Measurements from ENCODE around the gene ID3. TPM values are rescaled to one million over a fixed set of nuclear protein-coding genes. Genes with fewer than 3 reads are reported as not detected.
"Not testable (repeated sequence)": the region's sequence is repeated elsewhere in the genome, so short reads cannot be mapped to it uniquely, and the experiment has no call there.

The ID3 gene
- total and polyA plus RNA-seq, 2 experiments from 2014 or later, result 376 to 680 TPM

- DNase-seq, result peak; percentile 87
- H3K9ac ChIP-seq, result no peak overlapping the region
- H4K20me1 ChIP-seq (ENCODE audit: insufficient read depth), result no peaks in the 10 kb centered on the region
- no peaks in the 10 kb centered on the region for H3K9me3 ChIP-seq (ENCODE audit: low read depth)
- H3K4me3 ChIP-seq, result no peak overlapping the region
- peak overlapping the region; percentile 27; the same call in 1 of the 2 replicates for H2AFZ ChIP-seq
- no peaks in the 10 kb centered on the region for H3K79me2 ChIP-seq (ENCODE audit: insufficient read depth)
- no peaks in the 10 kb centered on the region for H3K9me2 ChIP-seq (ENCODE audit: insufficient read depth)
- H3K27me3 ChIP-seq (replicated peaks; ENCODE audit: insufficient read depth), result no peaks in the 10 kb centered on the region
- peak overlapping the region; percentile 9 for H3K4me2 ChIP-seq (ENCODE audit: unreplicated experiment)
- TF ChIP-seq EZH2phosphoT487 (IDR thresholded peaks at IDR 0.05; ENCODE audit: insufficient read depth, low read depth) (no peak), EZH2 (IDR thresholded peaks at IDR 0.05; ENCODE audit: insufficient read depth, poor library complexity, severe bottlenecking) (no peak)
- H3K36me3 ChIP-seq (ENCODE audit: low read depth), result no peaks in the 10 kb centered on the region
- peaks cover 23% of the 10 kb centered on the region for H3K4me1 ChIP-seq (ENCODE audit: insufficient read depth)
- no peak overlapping the region for H3K27ac ChIP-seq
- in situ Hi-C loops (cut with MboI), result loop anchor here (5.0 kb wide), 1 partner anchor 98 kb away; no protein-coding TSS in a partner anchor
- H3F3A ChIP-seq (ENCODE audit: insufficient read depth), result peaks cover 8% of the 10 kb centered on the region
- WGBS, 2 experiments (ENCODE audit: low coverage in 1 of 2, low lambda C conversion rate in 2 of 2, missing lambda C conversion rate in 2 of 2), result 43 to 44% methylated on average over 8 of the region's 8 CpGs
Observed at GRCh38 chr1:23544444-23545389, 14.6 kb downstream of the ID3 start.

- no peaks in the 10 kb centered on the region for H3K9me2 ChIP-seq (ENCODE audit: insufficient read depth)
- 60 to 61% methylated on average over 8 of the region's 8 CpGs for WGBS, 2 experiments (ENCODE audit: low coverage in 1 of 2, low lambda C conversion rate in 2 of 2, missing lambda C conversion rate in 2 of 2)
- H2AFZ ChIP-seq, result no peak overlapping the region
- no peaks in the 10 kb centered on the region for H3K79me2 ChIP-seq (ENCODE audit: insufficient read depth)
- no peaks in the 10 kb centered on the region for H3K27me3 ChIP-seq (replicated peaks; ENCODE audit: insufficient read depth)
- H3K36me3 ChIP-seq (ENCODE audit: low read depth), result no peaks in the 10 kb centered on the region
- no peak overlapping the region for H3K9ac ChIP-seq
- no peak overlapping the region for H3K27ac ChIP-seq
- no peak overlapping the region for H3K4me3 ChIP-seq
- peak overlapping the region; percentile 9 for H3K4me2 ChIP-seq (ENCODE audit: unreplicated experiment)
- H4K20me1 ChIP-seq (ENCODE audit: insufficient read depth), result no peaks in the 10 kb centered on the region
- peak; percentile 61 for DNase-seq
- TF ChIP-seq EZH2 (IDR thresholded peaks at IDR 0.05; ENCODE audit: insufficient read depth, poor library complexity, severe bottlenecking) (no peak), EZH2phosphoT487 (IDR thresholded peaks at IDR 0.05; ENCODE audit: insufficient read depth, low read depth) (no peak)
- H3F3A ChIP-seq (ENCODE audit: insufficient read depth), result no peaks in the 10 kb centered on the region; the same call in 1 of the 2 replicates
- peaks cover 17% of the 10 kb centered on the region for H3K4me1 ChIP-seq (ENCODE audit: insufficient read depth)
- in situ Hi-C loops (cut with MboI), result no loop called here
- H3K9me3 ChIP-seq (ENCODE audit: low read depth), result no peaks in the 10 kb centered on the region
Observed at GRCh38 chr1:23543707-23544443, 15.4 kb downstream of the ID3 start.

- H3K36me3 ChIP-seq (ENCODE audit: low read depth); H3K4me1 ChIP-seq (ENCODE audit: insufficient read depth); in situ Hi-C loops (cut with MboI); DNase-seq; H3K27me3 ChIP-seq (replicated peaks; ENCODE audit: insufficient read depth); H3K79me2 ChIP-seq (ENCODE audit: insufficient read depth); H3K9me3 ChIP-seq (ENCODE audit: low read depth); H3F3A ChIP-seq (ENCODE audit: insufficient read depth); H2AFZ ChIP-seq; H3K4me3 ChIP-seq; H4K20me1 ChIP-seq (ENCODE audit: insufficient read depth); H3K9me2 ChIP-seq (ENCODE audit: insufficient read depth); H3K4me2 ChIP-seq (ENCODE audit: unreplicated experiment); H3K27ac ChIP-seq; H3K9ac ChIP-seq: not testable (repeated sequence)
- 88% methylated on average over 5 of the region's 5 CpGs for WGBS, 2 experiments (ENCODE audit: low coverage in 1 of 2, low lambda C conversion rate in 2 of 2, missing lambda C conversion rate in 2 of 2)
Observed at GRCh38 chr1:23542940-23543339, 16.4 kb downstream of the ID3 start.

GRCh38 chr1:23539698-23540266 lies 19.5 kb downstream of the ID3 start:
- in situ Hi-C loops (cut with MboI), result no loop called here

More at GRCh38 chr1:23539698-23540266, 19.5 kb downstream of the ID3 start:
- Histone ChIP-seq H3K27me3 (replicated peaks; ENCODE audit: insufficient read depth) (no peaks in the 10 kb centered on the region), H3K36me3 (ENCODE audit: low read depth) (no peaks in the 10 kb centered on the region), H3K4me3 (peak overlapping the region; percentile 43), H2AFZ (peak overlapping the region; percentile 80), H3K9me3 (ENCODE audit: low read depth) (no peaks in the 10 kb centered on the region), H3K4me2 (ENCODE audit: unreplicated experiment) (peak overlapping the region; percentile 60), H3K9ac (peak overlapping the region; percentile 17; the same call in 1 of the 2 replicates), H3K79me2 (ENCODE audit: insufficient read depth) (no peaks in the 10 kb centered on the region), H3K27ac (no peak overlapping the region), H4K20me1 (ENCODE audit: insufficient read depth) (no peaks in the 10 kb centered on the region), H3K9me2 (ENCODE audit: insufficient read depth) (no peaks in the 10 kb centered on the region), H3F3A (ENCODE audit: insufficient read depth) (peaks cover 6% of the 10 kb centered on the region; the same call in 1 of the 2 replicates), H3K4me1 (ENCODE audit: insufficient read depth) (peaks cover 20% of the 10 kb centered on the region)
- DNase-seq, result peak; percentile 89
- 13 to 14% methylated on average over 16 of the region's 16 CpGs for WGBS, 2 experiments (ENCODE audit: low coverage in 1 of 2, low lambda C conversion rate in 2 of 2, missing lambda C conversion rate in 2 of 2)
- no peak for TF ChIP-seq EZH2 (IDR thresholded peaks at IDR 0.05; ENCODE audit: insufficient read depth, poor library complexity, severe bottlenecking)
- no peak for TF ChIP-seq EZH2phosphoT487 (IDR thresholded peaks at IDR 0.05; ENCODE audit: insufficient read depth, low read depth)
